GM21717 (cell line): ENCODE results near the gene KIF13A.
"Not testable (repeated sequence)": the region's sequence is repeated elsewhere in the genome, so short reads cannot be mapped to it uniquely, and the experiment has no call there.

Experiments
- ATAC-seq: cut with Tn5 transposase; IDR thresholded peaks from one replicate; pipeline ENCODE4 v1.9.1; 2021; ENCODE audit warnings: mild to moderate bottlenecking, moderate library complexity; ENCODE audit not compliant: unreplicated experiment

Gene KIF13A

GRCh38 chr6:17935188-17936149 lies 52.0 kb downstream of the KIF13A start:
- ATAC-seq: no peak

- ATAC-seq: no peak
Observed at GRCh38 chr6:17933716-17934115, 53.7 kb downstream of the KIF13A start.

GRCh38 chr6:17932330-17932852 lies 55.0 kb downstream of the KIF13A start:
- no peak for ATAC-seq

GRCh38 chr6:17931227-17931626 lies 56.2 kb downstream of the KIF13A start:
- no peak for ATAC-seq

GRCh38 chr6:17930321-17930993 lies 57.0 kb downstream of the KIF13A start:
- no peak for ATAC-seq

GRCh38 chr6:17928514-17929430 lies 58.7 kb downstream of the KIF13A start:
- no peak for ATAC-seq

- no peak for ATAC-seq
Observed at GRCh38 chr6:17927705-17928104, 59.7 kb downstream of the KIF13A start.

- no peak for ATAC-seq
Observed at GRCh38 chr6:17923401-17923863, 64.0 kb downstream of the KIF13A start.

GRCh38 chr6:17921454-17921853 lies 66.0 kb downstream of the KIF13A start:
- no peak for ATAC-seq

- no peak for ATAC-seq
Observed at GRCh38 chr6:17919496-17919895, 67.9 kb downstream of the KIF13A start.

GRCh38 chr6:17917837-17918763 lies 69.3 kb downstream of the KIF13A start:
- no peak for ATAC-seq

GRCh38 chr6:17914651-17915050 lies 72.8 kb downstream of the KIF13A start:
- ATAC-seq: no peak

- no peak for ATAC-seq
Observed at GRCh38 chr6:17912521-17912920, 74.9 kb downstream of the KIF13A start.

GRCh38 chr6:17911656-17912055 lies 75.8 kb downstream of the KIF13A start:
- not testable (repeated sequence) for ATAC-seq

- ATAC-seq: no peak
Observed at GRCh38 chr6:17910189-17910588, 77.2 kb downstream of the KIF13A start.

- ATAC-seq: no peak
Observed at GRCh38 chr6:17908831-17909230, 78.6 kb downstream of the KIF13A start.

GRCh38 chr6:17907406-17908229 lies 79.8 kb downstream of the KIF13A start:
- ATAC-seq: peak; percentile 52
